H9 (cell line): ENCODE results near the gene PTPN23. TPM values are rescaled to one million over a fixed set of nuclear protein-coding genes. Genes with fewer than 3 reads are reported as not detected.

Experiments
- DNase-seq: peaks from one replicate; pipeline ENCODE4 v3.0.0-alpha.2; 2017
- H2AFZ ChIP-seq: one replicate; pipeline ENCODE4 v1.6.1; 2013; ENCODE audit warnings: mild to moderate bottlenecking, low read length, control low read depth, moderate library complexity
- H2AK5ac ChIP-seq: 2 replicates; pipeline ENCODE4 v1.6.1; 2013; ENCODE audit warnings: low read length, control low read depth, mixed read lengths; ENCODE audit not compliant: insufficient read length
- H2BK120ac ChIP-seq: one replicate; pipeline ENCODE4 v1.6.1; 2013; ENCODE audit warnings: low read depth, mild to moderate bottlenecking, low read length, control low read depth, inconsistent platforms; ENCODE audit not compliant: poor library complexity, severe bottlenecking
- H2BK12ac ChIP-seq: 2 replicates; pipeline ENCODE4 v1.6.1; 2013; ENCODE audit warnings: low read length, control low read depth, mixed read lengths, low read depth; ENCODE audit not compliant: insufficient read length
- H2BK15ac ChIP-seq: 2 replicates; pipeline ENCODE4 v1.6.1; 2013; ENCODE audit warnings: low read depth, low read length, control low read depth
- H2BK20ac ChIP-seq: one replicate; pipeline ENCODE4 v1.6.1; 2013; ENCODE audit warnings: low read depth, mild to moderate bottlenecking, low read length, control low read depth, inconsistent platforms; ENCODE audit not compliant: poor library complexity, severe bottlenecking
- H2BK5ac ChIP-seq: 2 replicates; pipeline ENCODE4 v1.6.1; 2013; ENCODE audit warnings: low read length, control low read depth, mixed read lengths; ENCODE audit not compliant: insufficient read length
- H3K14ac ChIP-seq: 2 replicates; pipeline ENCODE4 v1.6.1; 2013; ENCODE audit warnings: low read length, control low read depth; ENCODE audit not compliant: insufficient read depth
- H3K18ac ChIP-seq: 2 replicates; pipeline ENCODE4 v1.6.1; 2013; ENCODE audit warnings: low read depth, mild to moderate bottlenecking, mixed read lengths, low read length, control low read depth; ENCODE audit not compliant: insufficient read length
- H3K23ac ChIP-seq: 2 replicates; pipeline ENCODE4 v1.6.1; 2013; ENCODE audit warnings: low read length, control low read depth, mixed read lengths, low read depth; ENCODE audit not compliant: insufficient read length
- H3K23me2 ChIP-seq: 2 replicates; pipeline ENCODE4 v1.6.1; 2013; ENCODE audit warnings: low read depth, mild to moderate bottlenecking, mixed read lengths, low read length, control low read depth; ENCODE audit not compliant: insufficient read length, poor library complexity, severe bottlenecking
- H3K27ac ChIP-seq: 2 replicates; pipeline ENCODE4 v1.5.1; 2013; ENCODE audit warnings: low read length, control low read depth, mixed read lengths, low read depth; ENCODE audit not compliant: insufficient read length
- H3K27me3 ChIP-seq: 2 replicates; pipeline ENCODE4 v1.6.1; 2013; ENCODE audit warnings: low read length, control low read depth, inconsistent platforms; ENCODE audit not compliant: insufficient read depth
- H3K4ac ChIP-seq: 2 replicates; pipeline ENCODE4 v1.6.1; 2013; ENCODE audit warnings: low read depth, mild to moderate bottlenecking, control low read depth, inconsistent platforms, low read length, moderate library complexity
- H3K4me1 ChIP-seq: 2 replicates; pipeline ENCODE4 v1.6.1; 2013; ENCODE audit warnings: low read length, control low read depth, inconsistent platforms; ENCODE audit not compliant: insufficient read depth
- H3K4me2 ChIP-seq: 2 replicates; pipeline ENCODE4 v1.6.1; 2013; ENCODE audit warnings: low read length, control low read depth, mixed read lengths; ENCODE audit not compliant: insufficient read length, insufficient read depth
- H3K56ac ChIP-seq: 2 replicates; pipeline ENCODE4 v1.6.1; 2013; ENCODE audit warnings: low read depth, mild to moderate bottlenecking, mixed read lengths, low read length, control low read depth; ENCODE audit not compliant: insufficient read length
- H3K79me1 ChIP-seq: 2 replicates; pipeline ENCODE4 v1.6.1; 2013; ENCODE audit warnings: low read depth, mild to moderate bottlenecking, moderate library complexity, low read length, control low read depth, inconsistent platforms; ENCODE audit not compliant: insufficient read depth, poor library complexity, severe bottlenecking
- H3K79me2 ChIP-seq: 2 replicates; pipeline ENCODE4 v1.6.1; 2013; ENCODE audit warnings: low read length, control low read depth, inconsistent platforms; ENCODE audit not compliant: insufficient read depth
- H3K9ac ChIP-seq: 2 replicates; pipeline ENCODE4 v1.6.1; 2013; ENCODE audit warnings: low read length, control low read depth, mixed read lengths; ENCODE audit not compliant: insufficient read length; ENCODE audit errors: extremely low read depth
- H3K9me3 ChIP-seq: one replicate; pipeline ENCODE4 v1.6.1; 2013; ENCODE audit warnings: low read depth, low read length, inconsistent platforms; ENCODE audit not compliant: control insufficient read depth
- H3T11ph ChIP-seq: one replicate; pipeline ENCODE4 v1.6.1; 2013; ENCODE audit warnings: mild to moderate bottlenecking, low read length, control low read depth, inconsistent platforms
- H4K20me1 ChIP-seq: one replicate; pipeline ENCODE4 v1.6.1; 2013; ENCODE audit not compliant: control insufficient read depth, insufficient read length, insufficient read depth
- H4K5ac ChIP-seq: 2 replicates; pipeline ENCODE4 v1.6.1; 2013; ENCODE audit warnings: low read depth, mild to moderate bottlenecking, mixed read lengths, low read length, control low read depth; ENCODE audit not compliant: insufficient read length
- H4K8ac ChIP-seq: replicated peaks from 2 replicates; pipeline ENCODE4 v1.6.1; 2013; ENCODE audit warnings: low read length, control low read depth, mixed read lengths, low read depth; ENCODE audit not compliant: insufficient read length
- H4K91ac ChIP-seq: 2 replicates; pipeline ENCODE4 v1.6.1; 2013; ENCODE audit warnings: low read depth, mild to moderate bottlenecking, moderate library complexity, mixed read lengths, low read length, control low read depth; ENCODE audit not compliant: insufficient read length
- H3K27ac Mint-ChIP-seq, 3 experiments: 2 replicates in 2 of 3; 3 replicates in 1 of 3; pipeline ENCODE4 v1.8.0; 2020 to 2021; ENCODE audit warnings: mixed read lengths in 3 of 3, mild to moderate bottlenecking in 1 of 3, moderate library complexity in 1 of 3
- H3K27me3 Mint-ChIP-seq: 2 replicates; pipeline ENCODE4 v1.8.0; 2021; ENCODE audit warnings: low read depth, mild to moderate bottlenecking, moderate library complexity, mixed read lengths
- H3K36me3 Mint-ChIP-seq, 3 experiments: 2 replicates in 2 of 3; 3 replicates in 1 of 3; pipeline ENCODE4 v1.8.0; 2020 to 2021; ENCODE audit warnings: low read depth in 3 of 3, mixed read lengths in 3 of 3; ENCODE audit not compliant: insufficient read depth in 1 of 3
- H3K4me1 Mint-ChIP-seq, 2 experiments: 2 replicates each; pipeline ENCODE4 v1.8.0; 2020; ENCODE audit warnings: mixed read lengths in 2 of 2
- H3K4me3 Mint-ChIP-seq, 2 experiments: 2 replicates in 1 of 2; 3 replicates in 1 of 2; pipeline ENCODE4 v1.8.0; 2020 to 2021; ENCODE audit warnings: mild to moderate bottlenecking in 2 of 2, mixed read lengths in 2 of 2, moderate library complexity in 1 of 2
- H3K9me3 Mint-ChIP-seq, 2 experiments: 2 replicates in 1 of 2; 3 replicates in 1 of 2; pipeline ENCODE4 v1.8.0; 2020; ENCODE audit warnings: mild to moderate bottlenecking in 2 of 2, mixed read lengths in 2 of 2, moderate library complexity in 1 of 2
- CTCF ChIP-seq: fragments of 200-600 bp; sonication (generic); conservative IDR thresholded peaks from 3 replicates; pipeline ENCODE4 v1.8.0; 2021; ENCODE audit warnings: antibody characterized with exemption, mild to moderate bottlenecking
- WGBS: extraction: QIAGEN DNeasy Blood & Tissue Kit; methylation state at CpG from one replicate; pipeline ENCODE4 v1.1.7; 2013; ENCODE audit warnings: missing lambda C conversion rate, low lambda C conversion rate, mixed read lengths; ENCODE audit not compliant: insufficient read length; ENCODE audit errors: extremely low coverage; 5-methylcytosine and 5-hydroxymethylcytosine counted together
- total RNA-seq: library from RNA; stranded (reverse); gene quantifications from 2 replicates; pipeline ENCODE4 v1.2.1, GENCODE V29; 2021

PTPN23 gene
- total RNA-seq, 1 experiment from 2014 or later, result 42.2 TPM

- Histone ChIP-seq H3K4me1 (no peaks in the 10 kb centered on the region), H2BK5ac (no peak overlapping the region), H3K27me3 (no peaks in the 10 kb centered on the region), H4K5ac (no peak overlapping the region), H3K27ac (no peak overlapping the region), H3K79me1 (peaks cover 3% of the 10 kb centered on the region), H4K8ac (no peak overlapping the region), H2BK20ac (no peak overlapping the region), H3T11ph (no peak overlapping the region), H3K14ac (no peak overlapping the region), H3K9ac (peak overlapping the region; percentile 94), H2BK15ac (no peak overlapping the region), H2BK120ac (no peak overlapping the region), H2BK12ac (no peak overlapping the region), H3K23ac (no peak overlapping the region), H3K23me2 (peaks cover 16% of the 10 kb centered on the region), H3K4ac (no peak overlapping the region), H2AFZ (no peak overlapping the region), H4K20me1 (no peaks in the 10 kb centered on the region), H3K56ac (no peak overlapping the region), H3K4me2 (peak overlapping the region; percentile 99), H3K9me3 (no peaks in the 10 kb centered on the region), H3K79me2 (peaks cover 9% of the 10 kb centered on the region; the same call in 1 of the 2 replicates), H2AK5ac (no peak overlapping the region), H4K91ac (no peak overlapping the region), H3K18ac (no peak overlapping the region)
- H3K4me1 Mint-ChIP-seq, result peaks cover 26 to 33% of the 10 kb centered on the region in 2 experiments
- H3K36me3 Mint-ChIP-seq, result peaks cover 0 to 8% (median 8%) of the 10 kb centered on the region in 3 experiments; a peak in 5 of 7 replicates
- WGBS, result no CpG with 5 or more reads among the region's 19 CpGs
- H3K9me3 Mint-ChIP-seq, result no peaks in the 10 kb centered on the region; a peak in 1 of 5 replicates
- peaks cover 2% of the 10 kb centered on the region; the same call in 1 of the 2 replicates for H3K27me3 Mint-ChIP-seq
- no peak for TF ChIP-seq CTCF
- H3K4me3 Mint-ChIP-seq, result peak overlapping the region; percentile 98 to 100
- no peak for DNase-seq
- H3K27ac Mint-ChIP-seq, result peak overlapping the region in 1 of 3 experiments; percentile 100; a peak in 2 of 7 replicates
These were observed 1.4 kb upstream of the PTPN23 start for GRCh38 chr3:47379411-47379899.
